ENCODE measurements around the gene TOLLIP.

Gene TOLLIP

GRCh38 chr11:1232021-1232882, 77.2 kb downstream of the TOLLIP start:
- no peak for DNase-seq (ENCODE audit: low read depth in 2 of 2)

GRCh38 chr11:1231396-1232020, 77.9 kb downstream of the TOLLIP start:
- no peak for DNase-seq (ENCODE audit: low read depth in 2 of 2)

- DNase-seq (ENCODE audit: low read depth in 2 of 2), result no peak
These were observed 78.7 kb downstream of the TOLLIP start for GRCh38 chr11:1230456-1231395.

- DNase-seq (ENCODE audit: low read depth in 2 of 2), result no peak
These were observed 79.3 kb downstream of the TOLLIP start for GRCh38 chr11:1230121-1230455.

GRCh38 chr11:1229471-1230120, 79.8 kb downstream of the TOLLIP start:
- DNase-seq (ENCODE audit: low read depth in 2 of 2), result no peak

GRCh38 chr11:1228921-1229451, 80.4 kb downstream of the TOLLIP start:
- DNase-seq (ENCODE audit: low read depth in 2 of 2), result no peak

GRCh38 chr11:1228101-1228821, 81.2 kb downstream of the TOLLIP start:
- DNase-seq (ENCODE audit: low read depth in 2 of 2), result no peak

- DNase-seq (ENCODE audit: low read depth in 2 of 2), result no peak
These were observed 81.8 kb downstream of the TOLLIP start for GRCh38 chr11:1227551-1228100.

- DNase-seq (ENCODE audit: low read depth in 2 of 2), result no peak
These were observed 82.4 kb downstream of the TOLLIP start for GRCh38 chr11:1226986-1227550.

GRCh38 chr11:1226226-1226985, 83.0 kb downstream of the TOLLIP start:
- DNase-seq (ENCODE audit: low read depth in 2 of 2), result no peak

- no peak for DNase-seq (ENCODE audit: low read depth in 2 of 2)
These were observed 83.8 kb downstream of the TOLLIP start for GRCh38 chr11:1225386-1226225.

GRCh38 chr11:1224491-1225385, 84.7 kb downstream of the TOLLIP start:
- no peak for DNase-seq (ENCODE audit: low read depth in 2 of 2)

Measured in stimulated activated CD4-positive, alpha-beta T cell treated with anti-CD3 and anti-CD28 coated beads, Interleukin-4, amount 100 ng/mL, for 48 hours (primary cell).